GM23338 (cell line): Measurements from ENCODE around the gene PPIC.

Experiments used
- CREB1 ChIP-seq: fragments of 250-450 bp; sonication (Bioruptor Pico); IDR thresholded peaks from 2 replicates; pipeline ENCODE4 v1.5.0; 2020; ENCODE audit warnings: low read depth, mild to moderate bottlenecking, moderate library complexity
- CTCF ChIP-seq, 2 experiments: fragments of 200-600 bp in 1 of 2; sonication (generic) in 1 of 2; conservative IDR thresholded peaks; 2 replicates each; pipeline versions ENCODE4 v1.5.1 to v1.6.1; 2016 to 2017; ENCODE audit warnings: antibody characterized with exemption in 2 of 2, low read depth in 2 of 2, mild to moderate bottlenecking in 2 of 2, moderate library complexity in 1 of 2
- ETS1 ChIP-seq: IDR thresholded peaks from 2 replicates; pipeline ENCODE4 v1.6.1; 2016; ENCODE audit warnings: antibody characterized with exemption
- EZH2 ChIP-seq: fragments of 200-600 bp; sonication (generic); IDR thresholded peaks from one replicate; pipeline ENCODE4 v1.8.0; 2017; ENCODE audit warnings: antibody characterized with exemption, mild to moderate bottlenecking, low read depth; ENCODE audit not compliant: unreplicated experiment

DNA sequence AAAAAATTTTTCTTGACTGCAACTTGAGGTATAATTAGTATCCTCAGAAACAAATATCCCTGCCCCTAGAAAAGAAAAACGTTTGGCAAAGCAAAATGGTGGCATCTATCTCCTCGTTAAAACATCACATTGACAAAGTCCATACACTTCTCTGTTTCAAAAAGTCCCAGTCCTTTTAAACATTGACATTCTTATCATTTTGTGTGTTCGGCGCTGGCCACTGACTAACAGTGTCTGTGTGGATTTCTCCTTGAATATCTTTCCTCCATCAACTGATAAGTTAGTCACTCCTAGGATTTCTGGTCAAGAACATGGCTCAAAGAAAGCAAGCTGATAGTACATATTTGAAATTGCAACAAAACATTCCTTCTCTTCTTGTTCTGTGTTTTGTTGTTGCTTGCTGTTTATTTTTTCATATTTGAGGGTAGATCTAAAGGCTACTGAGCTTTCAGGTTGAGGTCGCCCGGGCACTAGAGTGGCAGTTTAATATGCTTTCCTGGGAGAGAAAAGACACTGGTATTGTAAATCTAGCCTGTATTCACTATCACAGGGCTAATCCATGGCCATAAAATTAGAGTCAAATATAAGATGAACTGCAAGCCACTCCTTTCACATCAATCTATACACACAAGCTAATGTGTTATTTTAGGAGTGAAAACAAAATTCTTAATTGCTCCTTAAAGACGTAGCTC is 8.5 kb upstream of the PPIC start:
- TF ChIP-seq CTCF (conservative IDR thresholded peaks at IDR 0.05; ENCODE audit: low read depth in 2 of 2) (no peak), CREB1 (no peak), ETS1 (no peak), EZH2 (no peak)
